Measurements from ENCODE around the gene KIAA0586. TPM values are rescaled to one million over a fixed set of nuclear protein-coding genes. Genes with fewer than 3 reads are reported as not detected.
"Not testable (repeated sequence)": the region's sequence is repeated elsewhere in the genome, so short reads cannot be mapped to it uniquely, and the experiment has no call there.

Gene KIAA0586
- total and polyA plus RNA-seq, 8 donors: 14.2 to 28.7 (median 22.2) TPM

DNA sequence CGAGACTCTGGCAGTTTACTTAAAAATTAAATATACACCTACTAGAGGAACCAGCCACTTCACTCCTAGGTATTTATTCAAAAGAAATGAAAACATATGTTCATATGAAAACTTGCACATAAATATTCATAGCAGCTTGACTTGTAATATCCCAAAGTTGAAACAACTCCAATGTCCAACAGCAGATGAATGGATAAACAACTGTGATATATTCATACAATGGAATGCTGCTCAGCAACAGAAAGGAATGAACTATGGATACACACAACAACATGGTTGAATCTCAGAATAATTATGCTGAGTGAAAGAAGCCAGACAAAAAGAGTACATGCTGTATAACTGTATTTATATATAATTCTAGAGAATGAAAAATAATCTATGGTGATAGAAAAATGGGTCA lies 156.9 kb downstream of the KIAA0586 start:
- intact Hi-C loops (cut with DNase I): no loop called here
- H3K27ac ChIP-seq: no peak overlapping the region
- TF ChIP-seq, protein P1, sequence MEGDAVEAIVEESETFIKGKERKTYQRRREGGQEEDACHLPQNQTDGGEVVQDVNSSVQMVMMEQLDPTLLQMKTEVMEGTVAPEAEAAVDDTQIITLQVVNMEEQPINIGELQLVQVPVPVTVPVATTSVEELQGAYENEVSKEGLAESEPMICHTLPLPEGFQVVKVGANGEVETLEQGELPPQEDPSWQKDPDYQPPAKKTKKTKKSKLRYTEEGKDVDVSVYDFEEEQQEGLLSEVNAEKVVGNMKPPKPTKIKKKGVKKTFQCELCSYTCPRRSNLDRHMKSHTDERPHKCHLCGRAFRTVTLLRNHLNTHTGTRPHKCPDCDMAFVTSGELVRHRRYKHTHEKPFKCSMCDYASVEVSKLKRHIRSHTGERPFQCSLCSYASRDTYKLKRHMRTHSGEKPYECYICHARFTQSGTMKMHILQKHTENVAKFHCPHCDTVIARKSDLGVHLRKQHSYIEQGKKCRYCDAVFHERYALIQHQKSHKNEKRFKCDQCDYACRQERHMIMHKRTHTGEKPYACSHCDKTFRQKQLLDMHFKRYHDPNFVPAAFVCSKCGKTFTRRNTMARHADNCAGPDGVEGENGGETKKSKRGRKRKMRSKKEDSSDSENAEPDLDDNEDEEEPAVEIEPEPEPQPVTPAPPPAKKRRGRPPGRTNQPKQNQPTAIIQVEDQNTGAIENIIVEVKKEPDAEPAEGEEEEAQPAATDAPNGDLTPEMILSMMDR (IDR thresholded peaks at IDR 0.05): no peak
- peaks cover 0 to 5% of the 10 kb centered on the region in 2 donors for H3K9me3 ChIP-seq
- H3K4me3 ChIP-seq: no peak overlapping the region
- DNase-seq: no peak
- no peaks in the 10 kb centered on the region for H3K36me3 ChIP-seq
- H3K4me1 ChIP-seq: no peaks in the 10 kb centered on the region
- no peak for ATAC-seq
- no peaks in the 10 kb centered on the region for H3K27me3 ChIP-seq

DNA sequence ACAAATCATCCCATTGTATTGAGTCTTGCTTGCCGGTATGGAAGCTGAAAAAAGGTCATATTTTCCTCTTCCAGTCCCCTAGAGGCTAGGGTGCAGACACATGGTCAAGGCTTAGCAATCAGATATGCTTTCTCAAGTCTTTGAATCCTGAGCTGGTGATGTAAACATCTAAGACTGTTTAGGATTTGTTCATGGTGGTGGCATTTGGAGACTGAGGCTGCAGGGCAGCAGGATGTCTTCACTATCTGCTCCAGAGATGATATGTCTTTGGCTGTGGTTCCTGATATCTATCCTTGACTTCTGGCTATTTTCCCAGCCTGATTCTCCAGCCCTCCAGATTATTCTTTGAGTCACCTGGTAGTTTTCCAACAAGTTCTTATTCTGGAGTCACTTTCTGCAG lies 159.8 kb downstream of the KIAA0586 start:
- no peak for ATAC-seq
- Histone ChIP-seq H3K36me3 (no peaks in the 10 kb centered on the region), H3K27ac (no peak overlapping the region), H3K4me1 (no peaks in the 10 kb centered on the region), H3K9me3 (peaks cover 0 to 1% of the 10 kb centered on the region in 2 donors), H3K27me3 (no peaks in the 10 kb centered on the region), H3K4me3 (no peak overlapping the region)
- intact Hi-C loops (cut with DNase I): no loop called here
- TF ChIP-seq, protein P1 (IDR thresholded peaks at IDR 0.05): no peak
- no peak for DNase-seq

DNA sequence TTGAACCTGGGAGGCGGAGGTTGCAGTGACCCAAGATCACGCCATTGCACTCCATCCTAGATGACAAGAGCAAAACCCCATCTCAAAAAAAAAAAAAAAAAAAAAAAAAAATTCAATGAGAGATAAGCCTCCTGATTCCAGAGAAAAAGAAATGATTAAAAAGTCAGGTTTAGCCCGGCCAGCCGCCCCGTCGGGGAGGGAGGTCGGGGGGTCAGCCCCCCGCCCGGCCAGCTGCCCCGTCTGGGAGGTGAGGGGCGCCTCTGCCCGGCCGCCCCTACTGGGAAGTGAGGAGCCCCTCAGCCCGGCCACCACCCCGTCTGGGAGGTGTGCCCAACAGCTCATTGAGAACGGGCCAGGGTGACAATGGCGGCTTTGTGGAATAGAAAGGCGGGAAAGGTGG lies 160.8 kb downstream of the KIAA0586 start:
- intact Hi-C loops (cut with DNase I); H3K27ac ChIP-seq; DNase-seq; H3K4me3 ChIP-seq; H3K4me1 ChIP-seq; H3K36me3 ChIP-seq; ATAC-seq; H3K27me3 ChIP-seq; H3K9me3 ChIP-seq: not testable (repeated sequence)

DNA sequence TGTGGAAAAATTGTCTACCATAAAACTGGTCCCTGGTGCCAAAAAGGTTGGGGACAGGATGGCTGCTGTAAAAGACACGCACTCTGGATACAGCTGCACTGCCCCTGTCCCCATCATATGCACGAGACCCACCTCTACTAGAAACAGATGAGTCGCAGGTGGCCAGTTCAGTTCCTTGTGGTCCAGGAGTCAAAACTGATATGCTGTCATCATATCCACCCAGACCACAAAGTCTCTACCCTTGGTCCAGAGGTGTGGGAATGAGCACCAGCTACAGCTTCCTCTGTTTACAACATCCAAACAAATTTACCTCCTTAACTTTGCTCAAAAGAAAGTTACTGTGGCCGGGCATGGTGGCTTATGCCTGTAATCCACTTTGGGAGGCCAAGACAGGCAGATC lies 166.5 kb downstream of the KIAA0586 start:
- no peak for DNase-seq
- intact Hi-C loops (cut with DNase I): no loop called here
- H3K4me3 ChIP-seq: no peak overlapping the region
- H3K9me3 ChIP-seq: no peaks in the 10 kb centered on the region
- TF ChIP-seq, protein P1 (IDR thresholded peaks at IDR 0.05): no peak
- ATAC-seq: no peak
- H3K4me1 ChIP-seq: no peaks in the 10 kb centered on the region
- no peaks in the 10 kb centered on the region for H3K27me3 ChIP-seq
- no peak overlapping the region for H3K27ac ChIP-seq
- H3K36me3 ChIP-seq: no peaks in the 10 kb centered on the region

DNA sequence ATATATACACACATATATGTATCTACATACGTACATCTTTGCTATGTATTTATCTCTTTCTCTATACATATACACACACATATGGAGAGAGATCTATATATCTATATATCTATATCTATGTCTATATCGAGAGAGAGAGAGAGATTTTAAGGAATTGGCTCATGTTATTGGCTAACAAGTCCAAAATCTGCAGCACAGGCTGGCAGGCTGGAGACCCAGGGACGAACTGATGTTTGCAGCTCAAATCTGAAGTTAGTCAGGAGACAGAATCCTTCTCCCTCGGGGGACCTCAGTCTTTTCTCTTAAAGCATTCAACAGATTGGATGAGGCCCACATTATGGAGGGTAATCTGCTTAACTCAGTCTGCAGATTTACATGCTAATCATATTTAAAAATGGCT lies 169.5 kb downstream of the KIAA0586 start:
- DNase-seq: no peak
- no peaks in the 10 kb centered on the region for H3K4me1 ChIP-seq
- intact Hi-C loops (cut with DNase I): no loop called here

More for the DNA sequence above, 169.5 kb downstream of the KIAA0586 start:
- no peaks in the 10 kb centered on the region for H3K27me3 ChIP-seq
- H3K9me3 ChIP-seq: no peaks in the 10 kb centered on the region
- H3K4me3 ChIP-seq: no peak overlapping the region
- TF ChIP-seq, protein P1 (IDR thresholded peaks at IDR 0.05): no peak
- H3K36me3 ChIP-seq: no peaks in the 10 kb centered on the region
- no peak overlapping the region for H3K27ac ChIP-seq
- ATAC-seq: no peak

Measured in left lung (tissue), 10 donors.